Central memory CD8-positive, alpha-beta T cell (primary cell): ENCODE results near the gene TEX13D.

ENCODE experiments used
- ATAC-seq: fragments of 150-1000 bp; cut with Tn5 transposase; replicated peaks from 2 replicates; pipeline ENCODE4 v1.10.0; 2022; ENCODE audit warnings: mild to moderate bottlenecking, moderate FRiP score, moderate number of reproducible peaks; ENCODE audit not compliant: poor library complexity, severe bottlenecking; ENCODE audit errors: extremely low read depth
- DNase-seq, 2 donors: peaks; one replicate each; pipeline ENCODE4 v3.0.0; 2021; ENCODE audit warnings: low spot score in 2 of 2
- H3K27ac Mint-ChIP-seq: one replicate; pipeline ENCODE4 v1.8.0; 2022; ENCODE audit warnings: low read depth, mild to moderate bottlenecking, moderate library complexity, mixed read lengths
- H3K27me3 Mint-ChIP-seq: one replicate; pipeline ENCODE4 v1.8.0; 2022; ENCODE audit warnings: mixed read lengths
- H3K36me3 Mint-ChIP-seq: one replicate; pipeline ENCODE4 v1.8.0; 2022; ENCODE audit warnings: mild to moderate bottlenecking, moderate library complexity, mixed read lengths; ENCODE audit not compliant: insufficient read depth
- H3K4me1 Mint-ChIP-seq: one replicate; pipeline ENCODE4 v1.8.0; 2022; ENCODE audit warnings: mixed read lengths
- H3K4me3 Mint-ChIP-seq: one replicate; pipeline ENCODE4 v1.8.0; 2022; ENCODE audit warnings: mild to moderate bottlenecking, moderate library complexity, mixed read lengths
- H3K9me3 Mint-ChIP-seq: one replicate; pipeline ENCODE4 v1.8.0; 2022; ENCODE audit warnings: mixed read lengths

Gene TEX13D

GRCh38 chrX:124338733-124339514 is 6.5 kb downstream of the TEX13D start:
- Mint-ChIP-seq H3K4me3 (peak overlapping the region; percentile 54), H3K4me1 (peaks cover 44% of the 10 kb centered on the region), H3K36me3 (peaks cover 7% of the 10 kb centered on the region), H3K9me3 (no peaks in the 10 kb centered on the region), H3K27ac (no peak overlapping the region), H3K27me3 (no peaks in the 10 kb centered on the region)
- ATAC-seq: peak; percentile 74
- peak in 1 of 2 donors; percentile 53 for DNase-seq

GRCh38 chrX:124341396-124342132 is 9.1 kb downstream of the TEX13D start:
- H3K4me1 Mint-ChIP-seq: peaks cover 45% of the 10 kb centered on the region
- no peaks in the 10 kb centered on the region for H3K27me3 Mint-ChIP-seq
- ATAC-seq (no peak), DNase-seq (no peak)
- peak overlapping the region; percentile 73 for H3K4me3 Mint-ChIP-seq
- peak overlapping the region; percentile 89 for H3K27ac Mint-ChIP-seq
- H3K36me3 Mint-ChIP-seq: peaks cover 13% of the 10 kb centered on the region
- H3K9me3 Mint-ChIP-seq: no peaks in the 10 kb centered on the region

GRCh38 chrX:124342174-124342867 is 9.9 kb downstream of the TEX13D start:
- Mint-ChIP-seq H3K9me3 (no peaks in the 10 kb centered on the region), H3K4me3 (peak overlapping the region; percentile 73), H3K36me3 (peaks cover 14% of the 10 kb centered on the region), H3K27ac (peak overlapping the region; percentile 89), H3K27me3 (no peaks in the 10 kb centered on the region), H3K4me1 (peaks cover 38% of the 10 kb centered on the region)
- ATAC-seq: peak; percentile 16
- no peak for DNase-seq

- no peaks in the 10 kb centered on the region for H3K9me3 Mint-ChIP-seq
- H3K27ac Mint-ChIP-seq: peak overlapping the region; percentile 89
- peaks cover 14% of the 10 kb centered on the region for H3K36me3 Mint-ChIP-seq
- ATAC-seq (peak; percentile 63), DNase-seq (no peak)
- H3K4me1 Mint-ChIP-seq: peaks cover 37% of the 10 kb centered on the region
- H3K4me3 Mint-ChIP-seq: peak overlapping the region; percentile 73
- no peaks in the 10 kb centered on the region for H3K27me3 Mint-ChIP-seq
Measured at GRCh38 chrX:124343016-124343415, 10.6 kb downstream of the TEX13D start.

GRCh38 chrX:124344246-124344645 is 11.8 kb downstream of the TEX13D start:
- H3K4me1 Mint-ChIP-seq: peaks cover 36% of the 10 kb centered on the region
- H3K36me3 Mint-ChIP-seq: peaks cover 17% of the 10 kb centered on the region
- H3K27me3 Mint-ChIP-seq: no peaks in the 10 kb centered on the region
- ATAC-seq: no peak
- H3K27ac Mint-ChIP-seq: peak overlapping the region; percentile 89
- no peak for DNase-seq
- H3K9me3 Mint-ChIP-seq: no peaks in the 10 kb centered on the region
- peak overlapping the region; percentile 73 for H3K4me3 Mint-ChIP-seq

- Mint-ChIP-seq H3K36me3 (peaks cover 17% of the 10 kb centered on the region), H3K4me3 (peak within 1 kb of the TSS; percentile 95), H3K27ac (peak within 1 kb of the TSS; percentile 89), H3K9me3 (no peaks in the 10 kb centered on the region), H3K4me1 (peaks cover 31% of the 10 kb centered on the region), H3K27me3 (no peaks in the 10 kb centered on the region)
- ATAC-seq: peak; percentile 44
- peak in 1 of 2 donors; percentile 39 for DNase-seq
Measured at GRCh38 chrX:124346117-124346876, 13.8 kb downstream of the TEX13D start, which contains the start of gene SH2D1A. Gene SH2D1A (plus strand): TSS chrX:124346563. CDS start chrX:124346643, 80 bp downstream.

GRCh38 chrX:124346877-124347241 is 14.4 kb downstream of the TEX13D start:
- H3K4me1 Mint-ChIP-seq: peaks cover 30% of the 10 kb centered on the region
- H3K9me3 Mint-ChIP-seq: no peaks in the 10 kb centered on the region
- no peak for ATAC-seq
- H3K27ac Mint-ChIP-seq: peak overlapping the region; percentile 89
- peak overlapping the region; percentile 95 for H3K4me3 Mint-ChIP-seq
- no peaks in the 10 kb centered on the region for H3K27me3 Mint-ChIP-seq
- DNase-seq: no peak
- H3K36me3 Mint-ChIP-seq: peaks cover 17% of the 10 kb centered on the region

GRCh38 chrX:124347242-124347641 is 14.8 kb downstream of the TEX13D start:
- DNase-seq: no peak
- Mint-ChIP-seq H3K4me3 (peak overlapping the region; percentile 95), H3K4me1 (peaks cover 26% of the 10 kb centered on the region), H3K27me3 (no peaks in the 10 kb centered on the region), H3K36me3 (peaks cover 17% of the 10 kb centered on the region), H3K27ac (peak overlapping the region; percentile 89), H3K9me3 (no peaks in the 10 kb centered on the region)
- no peak for ATAC-seq

- H3K36me3 Mint-ChIP-seq: peaks cover 18% of the 10 kb centered on the region
- H3K27me3 Mint-ChIP-seq: no peaks in the 10 kb centered on the region
- DNase-seq (no peak), ATAC-seq (no peak)
- H3K27ac Mint-ChIP-seq: peak overlapping the region; percentile 89
- peak overlapping the region; percentile 95 for H3K4me3 Mint-ChIP-seq
- no peaks in the 10 kb centered on the region for H3K9me3 Mint-ChIP-seq
- peaks cover 31% of the 10 kb centered on the region for H3K4me1 Mint-ChIP-seq
Measured at GRCh38 chrX:124348182-124348581, 15.7 kb downstream of the TEX13D start.

- H3K9me3 Mint-ChIP-seq: no peaks in the 10 kb centered on the region
- peaks cover 17% of the 10 kb centered on the region for H3K36me3 Mint-ChIP-seq
- no peak for ATAC-seq
- peak overlapping the region; percentile 95 for H3K4me3 Mint-ChIP-seq
- H3K27ac Mint-ChIP-seq: peak overlapping the region; percentile 89
- DNase-seq: no peak
- peaks cover 35% of the 10 kb centered on the region for H3K4me1 Mint-ChIP-seq
- no peaks in the 10 kb centered on the region for H3K27me3 Mint-ChIP-seq
Measured at GRCh38 chrX:124348885-124349453, 16.5 kb downstream of the TEX13D start.

- DNase-seq (no peak), ATAC-seq (no peak)
- Mint-ChIP-seq H3K9me3 (no peaks in the 10 kb centered on the region), H3K27ac (peak overlapping the region; percentile 82), H3K36me3 (peaks cover 17% of the 10 kb centered on the region), H3K27me3 (no peaks in the 10 kb centered on the region), H3K4me3 (peak overlapping the region; percentile 63), H3K4me1 (peaks cover 51% of the 10 kb centered on the region)
Measured at GRCh38 chrX:124354648-124355047, 22.2 kb downstream of the TEX13D start.
